AG04449 (cell line): ENCODE measurements around the gene TERT.
"Not testable (repeated sequence)": the region's sequence is repeated elsewhere in the genome, so short reads cannot be mapped to it uniquely, and the experiment has no call there.

Experiments used
- CTCF ChIA-PET: fragments of 350-600 bp; formaldehyde crosslinking; extraction: SDS; loops from one replicate; lab custom pipeline; 2021; ENCODE audit warnings: antibody characterized with exemption; lab: Yijun Ruan, JAX
- POLR2A ChIA-PET: fragments of 400-600, 350-600 bp; formaldehyde crosslinking; extraction: SDS; loops from one replicate; lab custom pipeline; 2020; ENCODE audit warnings: antibody characterized with exemption, inconsistent platforms; lab: Yijun Ruan, JAX
- DNase-seq: peaks from one replicate; pipeline ENCODE4 v3.0.0-alpha.2; 2010; ENCODE audit warnings: low read depth, low spot score
- H3K4me3 ChIP-seq: 2 replicates; pipeline ENCODE4 v1.5.1; 2011; ENCODE audit warnings: low read depth, mild to moderate bottlenecking, control low read depth, low read length
- CTCF ChIP-seq: IDR thresholded peaks from one replicate; pipeline ENCODE4 v1.5.1; 2011; ENCODE audit warnings: mild to moderate bottlenecking, moderate library complexity, low read length, control low read depth, inconsistent platforms; ENCODE audit not compliant: insufficient read depth; ENCODE audit errors: missing control alignments

Gene TERT

GRCh38 chr5:1294835-1295649 lies at the start of gene TERT:
TERT (minus strand) TSS chr5:1295068; CDS start chr5:1294989, 79 bp downstream.
- DNase-seq = no peak
- ChIA-PET POLR2A (no interaction called here), CTCF (no interaction called here)
- H3K4me3 ChIP-seq = no peak within 1 kb of the TSS
- TF ChIP-seq CTCF = no peak

GRCh38 chr5:1343931-1344901 lies 49.3 kb upstream of the TERT start:
- no peak for DNase-seq
- peak overlapping the region; percentile 88 for H3K4me3 ChIP-seq
- CTCF ChIA-PET = interaction anchor here (0.8 to 1.5 kb wide), 4 partner anchors 10 to 300 kb away, joined by 3 read pairs; no protein-coding TSS in a partner anchor
- POLR2A ChIA-PET = interaction anchor here (1.1 kb wide), 1 partner anchor 16 kb away, joined by 3 read pairs; no protein-coding TSS in a partner anchor
- no peak for TF ChIP-seq CTCF

- peak overlapping the region; percentile 88 for H3K4me3 ChIP-seq
- POLR2A ChIA-PET = no interaction called here
These were observed 48.5 kb upstream of the TERT start for GRCh38 chr5:1343315-1343751.

GRCh38 chr5:1342711-1343110 lies 47.8 kb upstream of the TERT start:
- DNase-seq, CTCF ChIA-PET, POLR2A ChIA-PET, H3K4me3 ChIP-seq: not testable (repeated sequence)

More at GRCh38 chr5:1343315-1343751, 48.5 kb upstream of the TERT start:
- CTCF ChIA-PET = interaction anchor here (1.1 kb wide), 1 partner anchor 16 kb away, joined by 3 read pairs; no protein-coding TSS in a partner anchor
- DNase-seq = no peak
- TF ChIP-seq CTCF = no peak

- no peak for DNase-seq
- no peak for TF ChIP-seq CTCF
- ChIA-PET POLR2A (no interaction called here), CTCF (no interaction called here)
- H3K4me3 ChIP-seq = no peak overlapping the region
These were observed 47.4 kb upstream of the TERT start for GRCh38 chr5:1342268-1342667.

GRCh38 chr5:1341863-1342262 lies 47.0 kb upstream of the TERT start:
- POLR2A ChIA-PET = no interaction called here
- CTCF ChIA-PET = no interaction called here
- no peak for DNase-seq
- TF ChIP-seq CTCF = no peak
- no peak overlapping the region for H3K4me3 ChIP-seq

- H3K4me3 ChIP-seq, CTCF ChIA-PET, DNase-seq, POLR2A ChIA-PET: not testable (repeated sequence)
These were observed 44.9 kb upstream of the TERT start for GRCh38 chr5:1339818-1340210.

GRCh38 chr5:1339139-1339817 lies 44.4 kb upstream of the TERT start:
- DNase-seq, H3K4me3 ChIP-seq, CTCF ChIA-PET, POLR2A ChIA-PET: not testable (repeated sequence)
